Neural progenitor cell (in vitro differentiated cells): ENCODE results near the gene PGA4.

Experiments
- EZH2 ChIP-seq: fragments of 200-600 bp; sonication (generic); IDR thresholded peaks from 2 replicates; pipeline ENCODE4 v1.6.1; 2017; ENCODE audit warnings: antibody characterized with exemption, mild to moderate bottlenecking, moderate library complexity
- EZH2phosphoT487 ChIP-seq: fragments of 200-600 bp; sonication (generic); IDR thresholded peaks from 2 replicates; pipeline ENCODE4 v1.6.1; 2017; ENCODE audit warnings: antibody characterized with exemption
- TF ChIP-seq, protein P1 (sequence below): fragments of 200-600 bp; sonication (generic); IDR thresholded peaks from 2 replicates; pipeline ENCODE4 v1.5.1; 2017; ENCODE audit warnings: antibody characterized with exemption, mild to moderate bottlenecking

GRCh38 chr11:61264371-61264770 is 42.2 kb downstream of the PGA4 start:
- TF ChIP-seq, protein P1, sequence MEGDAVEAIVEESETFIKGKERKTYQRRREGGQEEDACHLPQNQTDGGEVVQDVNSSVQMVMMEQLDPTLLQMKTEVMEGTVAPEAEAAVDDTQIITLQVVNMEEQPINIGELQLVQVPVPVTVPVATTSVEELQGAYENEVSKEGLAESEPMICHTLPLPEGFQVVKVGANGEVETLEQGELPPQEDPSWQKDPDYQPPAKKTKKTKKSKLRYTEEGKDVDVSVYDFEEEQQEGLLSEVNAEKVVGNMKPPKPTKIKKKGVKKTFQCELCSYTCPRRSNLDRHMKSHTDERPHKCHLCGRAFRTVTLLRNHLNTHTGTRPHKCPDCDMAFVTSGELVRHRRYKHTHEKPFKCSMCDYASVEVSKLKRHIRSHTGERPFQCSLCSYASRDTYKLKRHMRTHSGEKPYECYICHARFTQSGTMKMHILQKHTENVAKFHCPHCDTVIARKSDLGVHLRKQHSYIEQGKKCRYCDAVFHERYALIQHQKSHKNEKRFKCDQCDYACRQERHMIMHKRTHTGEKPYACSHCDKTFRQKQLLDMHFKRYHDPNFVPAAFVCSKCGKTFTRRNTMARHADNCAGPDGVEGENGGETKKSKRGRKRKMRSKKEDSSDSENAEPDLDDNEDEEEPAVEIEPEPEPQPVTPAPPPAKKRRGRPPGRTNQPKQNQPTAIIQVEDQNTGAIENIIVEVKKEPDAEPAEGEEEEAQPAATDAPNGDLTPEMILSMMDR: no peak
- no peak for TF ChIP-seq EZH2
- TF ChIP-seq EZH2phosphoT487: no peak
